Activated naive CD8-positive, alpha-beta T cell (primary cell): ENCODE measurements around the gene ACE.

ENCODE experiments used
- H3K27ac Mint-ChIP-seq: one replicate; pipeline ENCODE4 v1.8.0; 2021; ENCODE audit warnings: mixed read lengths
- H3K27me3 Mint-ChIP-seq: one replicate; pipeline ENCODE4 v1.8.0; 2021; ENCODE audit warnings: mixed read lengths
- H3K36me3 Mint-ChIP-seq: one replicate; pipeline ENCODE4 v1.8.0; 2021; ENCODE audit warnings: mixed read lengths
- H3K4me1 Mint-ChIP-seq: one replicate; pipeline ENCODE4 v1.8.0; 2021; ENCODE audit warnings: low read depth, mixed read lengths
- H3K4me3 Mint-ChIP-seq: one replicate; pipeline ENCODE4 v1.8.0; 2021; ENCODE audit warnings: mild to moderate bottlenecking, mixed read lengths
- H3K9me3 Mint-ChIP-seq: one replicate; pipeline ENCODE4 v1.8.0; 2021; ENCODE audit warnings: low read depth, mixed read lengths

The ACE gene

DNA sequence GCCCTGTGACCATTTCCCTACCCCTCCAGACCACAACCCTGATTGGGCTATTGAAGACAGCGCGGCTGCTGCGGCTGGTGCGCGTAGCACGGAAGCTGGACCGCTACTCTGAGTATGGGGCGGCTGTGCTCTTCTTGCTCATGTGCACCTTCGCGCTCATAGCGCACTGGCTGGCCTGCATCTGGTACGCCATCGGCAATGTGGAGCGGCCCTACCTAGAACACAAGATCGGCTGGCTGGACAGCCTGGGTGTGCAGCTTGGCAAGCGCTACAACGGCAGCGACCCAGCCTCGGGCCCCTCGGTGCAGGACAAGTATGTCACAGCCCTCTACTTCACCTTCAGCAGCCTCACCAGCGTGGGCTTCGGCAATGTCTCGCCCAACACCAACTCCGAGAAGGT, 58.8 kb downstream of the ACE start:
- Mint-ChIP-seq H3K4me1 (peaks cover 7% of the 10 kb centered on the region), H3K4me3 (no peak overlapping the region), H3K9me3 (no peaks in the 10 kb centered on the region), H3K27ac (no peak overlapping the region), H3K36me3 (no peaks in the 10 kb centered on the region), H3K27me3 (peaks cover 17% of the 10 kb centered on the region)

DNA sequence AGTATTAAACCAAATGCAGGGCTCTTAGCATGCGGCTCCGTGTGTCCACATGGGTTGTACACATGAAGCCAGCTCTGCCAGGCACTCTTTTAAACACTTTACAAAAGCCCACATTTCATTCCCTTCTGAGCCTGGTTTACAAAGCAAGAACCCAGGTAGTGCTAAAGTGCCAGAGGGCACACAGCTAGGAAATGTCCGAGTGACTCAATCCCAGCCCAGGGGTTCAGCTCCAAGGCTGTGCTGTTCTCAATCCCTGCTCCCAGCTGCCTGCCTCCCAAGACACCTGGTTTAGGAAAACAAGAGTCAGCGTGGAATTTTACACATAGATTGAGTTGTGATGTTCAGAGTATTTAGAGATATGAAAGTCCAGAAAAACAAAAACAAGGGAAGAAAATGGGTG, 60.1 kb downstream of the ACE start:
- Mint-ChIP-seq H3K27ac (no peak overlapping the region), H3K9me3 (no peaks in the 10 kb centered on the region)

DNA sequence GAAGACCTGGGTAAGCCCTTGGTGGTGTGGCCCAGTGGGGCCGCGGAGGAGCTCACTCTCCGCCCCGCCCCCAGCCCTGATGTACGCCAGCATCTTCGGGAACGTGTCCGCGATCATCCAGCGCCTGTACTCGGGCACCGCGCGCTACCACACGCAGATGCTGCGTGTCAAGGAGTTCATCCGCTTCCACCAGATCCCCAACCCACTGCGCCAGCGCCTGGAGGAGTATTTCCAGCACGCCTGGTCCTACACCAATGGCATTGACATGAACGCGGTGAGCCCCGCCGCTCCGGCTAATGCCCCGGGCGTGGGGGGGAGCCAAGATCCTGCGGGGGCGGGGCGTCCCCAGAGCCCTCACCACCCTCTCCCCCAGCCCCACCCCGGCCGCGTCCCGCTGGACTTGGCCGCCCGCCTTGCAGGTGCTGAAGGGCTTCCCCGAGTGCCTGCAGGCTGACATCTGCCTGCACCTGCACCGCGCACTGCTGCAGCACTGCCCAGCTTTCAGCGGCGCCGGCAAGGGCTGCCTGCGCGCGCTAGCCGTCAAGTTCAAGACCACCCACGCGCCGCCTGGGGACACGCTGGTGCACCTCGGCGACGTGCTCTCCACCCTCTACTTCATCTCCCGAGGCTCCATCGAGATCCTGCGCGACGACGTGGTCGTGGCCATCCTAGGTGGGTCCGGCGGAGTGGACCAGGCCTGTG, 61.3 kb downstream of the ACE start:
- H3K27ac Mint-ChIP-seq = no peak overlapping the region
- no peaks in the 10 kb centered on the region for H3K9me3 Mint-ChIP-seq
- H3K4me3 Mint-ChIP-seq = peak overlapping the region; percentile 63
- H3K27me3 Mint-ChIP-seq = peaks cover 17% of the 10 kb centered on the region
- no peaks in the 10 kb centered on the region for H3K36me3 Mint-ChIP-seq
- H3K4me1 Mint-ChIP-seq = peaks cover 7% of the 10 kb centered on the region

More for the DNA sequence above, 60.1 kb downstream of the ACE start:
- Mint-ChIP-seq H3K4me1 (peaks cover 7% of the 10 kb centered on the region), H3K36me3 (no peaks in the 10 kb centered on the region), H3K4me3 (peak overlapping the region; percentile 20), H3K27me3 (peaks cover 17% of the 10 kb centered on the region)

DNA sequence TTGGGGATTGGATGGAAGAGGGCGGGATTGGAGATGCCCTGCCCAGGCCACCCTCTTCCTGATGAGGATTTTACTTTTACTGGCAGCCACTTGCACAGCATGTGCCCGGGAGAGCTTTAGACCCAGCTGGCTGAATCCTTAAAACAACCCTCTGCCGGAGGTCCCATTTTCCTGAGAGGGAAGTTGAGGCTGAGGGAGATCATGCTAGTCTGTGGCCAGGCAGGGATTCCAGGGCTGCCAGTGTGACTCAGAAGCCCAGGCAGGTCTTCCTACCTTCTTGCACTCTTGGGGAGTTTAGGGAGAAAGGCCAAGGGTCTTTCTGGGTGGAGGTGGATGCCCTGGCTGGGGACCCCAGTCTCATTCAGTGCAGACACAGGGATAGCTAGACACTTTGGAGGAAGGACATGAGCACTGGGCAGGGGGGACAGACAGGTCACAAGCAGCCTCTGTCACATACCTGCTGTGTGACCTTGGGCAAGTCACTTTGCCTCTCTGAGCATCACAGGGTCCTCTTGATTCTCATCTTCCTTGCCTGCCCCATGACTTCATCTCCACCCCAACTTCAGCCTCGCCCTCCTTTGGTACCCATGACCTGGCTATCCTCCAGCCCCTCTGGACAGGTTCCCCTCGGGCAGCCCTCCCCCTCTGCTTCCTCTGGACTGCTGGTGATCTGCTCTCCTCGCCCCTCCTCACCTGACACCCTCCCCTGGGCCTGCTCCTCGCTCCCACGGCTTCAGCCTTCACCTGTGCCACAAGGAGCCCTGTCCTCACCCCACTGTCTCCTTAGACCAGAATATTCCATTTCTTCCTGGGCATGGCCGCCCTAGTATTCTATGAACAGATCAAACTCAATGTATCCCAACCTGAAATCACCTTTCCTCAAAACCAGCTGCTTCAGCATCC, 62.1 kb downstream of the ACE start:
- Mint-ChIP-seq H3K27ac (no peak overlapping the region), H3K4me3 (peak overlapping the region; percentile 63)

DNA sequence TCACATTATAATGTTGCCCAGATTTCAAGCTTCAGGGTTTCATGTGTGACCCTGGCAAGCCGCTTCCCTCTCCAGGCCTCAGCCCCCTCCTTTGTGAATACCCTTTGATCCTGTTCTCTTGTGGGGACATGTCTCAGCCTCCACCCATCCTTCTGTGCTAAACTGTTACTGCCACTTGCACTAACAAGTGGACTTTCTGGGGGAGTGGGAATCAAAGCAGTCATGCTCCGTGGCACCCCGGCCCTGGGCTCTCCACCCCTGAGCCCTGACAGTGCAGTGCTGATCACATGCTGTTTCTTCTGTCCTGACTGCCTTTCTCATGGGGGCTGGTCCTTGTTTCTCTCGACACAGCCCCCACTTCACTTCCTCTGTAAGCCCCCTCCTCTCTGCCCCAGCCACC, 63.7 kb downstream of the ACE start:
- no peaks in the 10 kb centered on the region for H3K9me3 Mint-ChIP-seq
- H3K27ac Mint-ChIP-seq = no peak overlapping the region
- no peaks in the 10 kb centered on the region for H3K36me3 Mint-ChIP-seq
- H3K4me1 Mint-ChIP-seq = peaks cover 7% of the 10 kb centered on the region
- no peak overlapping the region for H3K4me3 Mint-ChIP-seq
- peaks cover 17% of the 10 kb centered on the region for H3K27me3 Mint-ChIP-seq

More for the DNA sequence above, 62.1 kb downstream of the ACE start:
- Mint-ChIP-seq H3K4me1 (peaks cover 7% of the 10 kb centered on the region), H3K9me3 (no peaks in the 10 kb centered on the region), H3K27me3 (peaks cover 17% of the 10 kb centered on the region), H3K36me3 (no peaks in the 10 kb centered on the region)

DNA sequence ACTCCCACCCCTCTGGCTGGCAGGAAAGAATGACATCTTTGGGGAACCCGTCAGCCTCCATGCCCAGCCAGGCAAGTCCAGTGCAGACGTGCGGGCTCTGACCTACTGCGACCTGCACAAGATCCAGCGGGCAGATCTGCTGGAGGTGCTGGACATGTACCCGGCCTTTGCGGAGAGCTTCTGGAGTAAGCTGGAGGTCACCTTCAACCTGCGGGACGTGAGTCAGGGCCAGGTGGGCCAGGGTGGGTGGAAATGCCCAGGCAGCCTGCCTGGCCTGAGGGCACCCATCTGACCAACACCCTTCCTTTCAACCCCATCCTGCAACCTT, 65.3 kb downstream of the ACE start:
- Mint-ChIP-seq H3K27me3 (peaks cover 12% of the 10 kb centered on the region), H3K9me3 (no peaks in the 10 kb centered on the region), H3K27ac (no peak overlapping the region), H3K4me1 (peaks cover 7% of the 10 kb centered on the region), H3K4me3 (no peak overlapping the region), H3K36me3 (no peaks in the 10 kb centered on the region)

DNA sequence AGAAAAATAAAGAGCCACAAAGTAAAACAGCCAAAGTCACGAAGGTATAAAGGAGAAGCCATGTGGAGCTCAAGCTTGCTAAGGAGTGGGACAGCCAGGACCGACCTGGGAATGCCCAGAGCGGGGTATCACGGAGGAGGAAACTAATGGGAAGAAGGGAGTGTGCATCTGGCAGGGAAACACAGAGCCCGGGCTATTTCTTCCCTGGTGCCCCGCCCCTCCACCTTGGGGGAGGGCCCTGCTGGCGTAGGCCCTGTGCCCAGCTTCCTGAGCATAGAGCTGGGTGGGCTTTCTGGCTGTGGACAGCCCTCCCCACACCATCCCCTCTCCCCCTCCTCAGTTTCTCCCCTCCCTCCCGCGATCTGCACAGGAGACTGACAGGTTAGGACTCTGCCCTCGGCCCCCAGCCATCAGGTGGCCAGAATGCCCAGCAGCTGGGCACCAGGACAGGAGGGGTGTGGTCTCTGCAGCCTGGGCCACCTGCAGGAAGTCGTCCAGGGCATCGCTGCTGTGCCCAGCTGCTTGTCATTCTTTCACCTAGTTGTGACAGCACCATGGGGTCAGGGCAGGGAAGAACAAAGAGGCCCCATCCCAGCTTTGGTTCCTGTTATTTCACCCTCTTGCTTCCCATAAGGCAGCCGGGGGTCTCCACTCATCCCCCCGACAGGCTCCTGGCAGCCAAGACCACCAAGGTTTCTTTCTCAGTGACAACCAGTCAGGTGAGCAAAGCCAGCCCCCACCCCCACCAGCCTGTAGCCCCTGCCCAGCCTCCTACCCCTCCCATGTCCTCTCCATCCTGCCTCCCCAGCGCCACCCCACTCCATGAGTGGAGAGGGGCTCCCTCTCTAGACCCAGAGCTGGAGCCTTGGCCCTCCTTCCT, 66.3 kb downstream of the ACE start:
- Mint-ChIP-seq H3K4me3 (no peak overlapping the region), H3K27me3 (peaks cover 11% of the 10 kb centered on the region), H3K36me3 (no peaks in the 10 kb centered on the region), H3K27ac (no peak overlapping the region), H3K9me3 (no peaks in the 10 kb centered on the region), H3K4me1 (peaks cover 7% of the 10 kb centered on the region)

DNA sequence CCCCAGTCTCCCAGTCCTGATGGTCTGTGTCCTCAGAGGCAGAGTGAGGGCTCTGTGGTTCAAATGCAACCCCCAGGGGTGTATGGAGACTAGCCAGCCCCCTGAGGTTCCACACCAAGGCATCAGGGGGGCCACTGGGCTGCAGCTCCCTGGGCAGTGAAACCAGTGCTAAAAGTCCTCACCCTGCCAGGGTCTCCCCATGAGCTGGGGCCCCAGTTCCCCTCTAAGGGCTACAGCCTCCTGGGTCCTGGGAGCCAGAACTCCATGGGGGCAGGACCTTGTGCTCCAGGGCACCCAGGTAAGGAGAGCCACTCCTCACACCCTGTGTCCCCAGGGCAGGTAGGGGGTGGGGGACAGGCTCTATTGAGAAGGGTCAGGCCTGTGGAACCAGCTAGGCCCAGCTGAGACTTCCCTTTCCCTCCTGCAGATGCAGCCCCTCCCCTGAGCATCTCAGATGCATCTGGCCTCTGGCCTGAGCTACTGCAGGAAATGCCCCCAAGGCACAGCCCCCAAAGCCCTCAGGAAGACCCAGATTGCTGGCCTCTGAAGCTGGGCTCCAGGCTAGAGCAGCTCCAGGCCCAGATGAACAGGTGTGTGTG, 67.1 kb downstream of the ACE start:
- no peaks in the 10 kb centered on the region for H3K9me3 Mint-ChIP-seq
- H3K27me3 Mint-ChIP-seq = peaks cover 9% of the 10 kb centered on the region
- H3K4me1 Mint-ChIP-seq = peaks cover 2% of the 10 kb centered on the region
- no peaks in the 10 kb centered on the region for H3K36me3 Mint-ChIP-seq
- no peak overlapping the region for H3K4me3 Mint-ChIP-seq
- H3K27ac Mint-ChIP-seq = no peak overlapping the region

DNA sequence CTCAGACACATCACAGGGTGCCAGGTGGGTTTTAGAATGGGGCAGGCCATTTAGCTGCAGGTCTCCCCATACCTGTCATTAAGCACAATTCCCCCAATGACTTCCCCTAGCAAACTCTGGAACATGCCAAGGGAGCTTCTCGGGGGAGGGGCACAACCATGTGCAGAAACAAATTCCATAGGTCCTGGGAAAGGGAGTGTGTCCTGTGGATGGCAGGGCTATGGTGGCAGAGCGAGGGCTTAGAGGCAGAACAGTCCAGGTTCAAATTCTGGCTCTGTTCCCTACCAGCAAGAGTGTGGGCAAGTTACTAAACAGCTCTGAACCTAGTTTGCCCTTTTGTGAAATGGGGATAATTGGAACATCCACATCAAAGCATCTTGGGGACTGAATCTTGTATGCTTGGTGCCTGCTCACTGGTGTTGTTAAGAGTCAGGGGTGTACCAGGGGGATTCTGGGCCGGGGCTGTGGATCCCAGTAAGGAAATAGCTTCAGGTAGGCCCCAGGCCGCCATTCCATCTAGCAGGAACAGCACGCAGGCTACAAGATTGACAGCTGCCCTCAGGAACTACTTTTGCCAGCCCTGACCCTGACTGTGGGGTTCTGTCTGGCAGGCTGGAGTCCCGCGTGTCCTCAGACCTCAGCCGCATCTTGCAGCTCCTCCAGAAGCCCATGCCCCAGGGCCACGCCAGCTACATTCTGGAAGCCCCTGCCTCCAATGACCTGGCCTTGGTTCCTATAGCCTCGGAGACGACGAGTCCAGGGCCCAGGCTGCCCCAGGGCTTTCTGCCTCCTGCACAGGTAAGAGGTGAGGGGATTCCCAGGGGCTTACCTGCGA, 67.8 kb downstream of the ACE start:
- H3K4me3 Mint-ChIP-seq = no peak overlapping the region
- H3K27ac Mint-ChIP-seq = no peak overlapping the region
- H3K27me3 Mint-ChIP-seq = peaks cover 2% of the 10 kb centered on the region
- no peaks in the 10 kb centered on the region for H3K36me3 Mint-ChIP-seq
- H3K4me1 Mint-ChIP-seq = no peaks in the 10 kb centered on the region
- H3K9me3 Mint-ChIP-seq = no peaks in the 10 kb centered on the region

DNA sequence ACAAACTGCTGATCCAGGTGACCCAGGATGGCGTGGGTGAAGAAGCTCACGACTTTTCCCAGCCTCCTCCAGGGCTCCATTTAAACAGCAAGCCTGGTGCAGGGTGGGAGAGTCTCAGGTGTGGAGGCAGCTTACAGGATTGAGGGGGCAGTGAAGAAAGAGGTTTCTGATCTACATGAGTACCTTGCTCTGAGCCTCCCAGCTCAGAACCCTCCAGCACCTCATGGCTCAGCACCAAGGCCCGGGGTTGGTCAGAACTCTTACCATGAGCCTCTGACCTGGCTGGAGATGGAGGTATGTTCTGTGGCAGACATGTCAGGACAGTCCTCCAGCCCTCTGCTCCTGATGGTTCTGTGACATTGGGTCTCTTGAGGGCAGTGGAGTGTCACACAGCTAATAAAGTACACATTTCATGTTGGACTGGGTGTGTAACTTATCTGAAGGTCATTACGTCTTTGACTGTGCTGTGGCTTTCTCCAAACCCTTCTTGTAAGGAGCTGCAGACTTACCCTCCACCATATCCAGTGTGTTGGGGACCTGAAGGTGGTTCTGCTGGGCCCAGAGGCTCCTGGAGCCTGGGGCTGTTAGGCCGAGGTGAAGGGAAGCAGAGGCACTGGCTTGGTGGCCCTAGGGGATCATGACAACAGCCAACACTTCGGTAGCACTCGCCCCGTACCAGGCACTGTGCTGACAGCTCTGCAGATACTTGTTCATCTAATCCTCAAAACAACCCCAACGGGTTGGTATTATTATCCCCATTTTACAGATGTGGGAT, 69.6 kb downstream of the ACE start:
- no peaks in the 10 kb centered on the region for H3K36me3 Mint-ChIP-seq
- H3K9me3 Mint-ChIP-seq = no peaks in the 10 kb centered on the region
- H3K27me3 Mint-ChIP-seq = no peaks in the 10 kb centered on the region
- peaks cover 5% of the 10 kb centered on the region for H3K4me1 Mint-ChIP-seq
- H3K4me3 Mint-ChIP-seq = no peak overlapping the region
- no peak overlapping the region for H3K27ac Mint-ChIP-seq

DNA sequence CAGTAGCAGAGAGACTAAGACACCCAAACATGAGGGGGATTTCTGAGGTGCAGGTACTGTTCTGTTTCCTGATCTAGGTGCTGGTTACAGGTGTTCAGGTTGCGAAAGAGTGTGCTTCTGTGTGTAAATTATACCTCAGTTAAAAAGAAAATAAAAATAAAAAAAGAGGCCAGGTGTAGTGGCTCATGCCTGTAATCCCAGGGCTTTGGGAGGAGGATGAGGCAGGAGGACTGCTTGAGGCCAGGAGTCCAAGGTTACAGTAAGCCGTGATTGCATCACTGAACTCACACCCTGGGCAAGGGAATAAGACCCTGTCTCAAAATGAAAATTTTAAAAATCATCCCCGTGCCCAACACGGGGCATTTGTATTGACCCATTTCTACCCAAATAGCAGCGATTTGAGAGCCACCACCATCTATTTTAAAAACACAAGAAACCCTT, 70.2 kb downstream of the ACE start:
- Mint-ChIP-seq H3K4me1 (peaks cover 9% of the 10 kb centered on the region), H3K27me3 (no peaks in the 10 kb centered on the region), H3K9me3 (no peaks in the 10 kb centered on the region), H3K27ac (no peak overlapping the region), H3K4me3 (no peak overlapping the region), H3K36me3 (no peaks in the 10 kb centered on the region)
